Trophoblast cell (in vitro differentiated cells and primary cell): Measurements from ENCODE around the gene KRTAP10-9.

Source experiments
- DNase-seq, 2 donors: peaks; one replicate each; pipeline ENCODE4 v3.0.0-alpha.2; 2016
- H2AFZ ChIP-seq: 2 replicates; pipeline ENCODE4 v1.6.1; 2013; ENCODE audit warnings: low read length, moderate library complexity, mild to moderate bottlenecking; ENCODE audit not compliant: insufficient read depth, poor library complexity
- H2AK5ac ChIP-seq: 2 replicates; pipeline ENCODE4 v1.6.1; 2013; ENCODE audit warnings: mild to moderate bottlenecking, low read length
- H2BK120ac ChIP-seq: 2 replicates; pipeline ENCODE4 v1.6.1; 2013; ENCODE audit warnings: low read length, mild to moderate bottlenecking, moderate library complexity; ENCODE audit not compliant: insufficient read depth, poor library complexity
- H2BK12ac ChIP-seq: 2 replicates; pipeline ENCODE4 v1.6.1; 2013; ENCODE audit warnings: mild to moderate bottlenecking, low read length, moderate library complexity
- H2BK5ac ChIP-seq: 2 replicates; pipeline ENCODE4 v1.6.1; 2013; ENCODE audit warnings: low read length, low read depth, moderate library complexity, mild to moderate bottlenecking; ENCODE audit not compliant: poor library complexity
- H3K14ac ChIP-seq: 2 replicates; pipeline ENCODE4 v1.6.1; 2013; ENCODE audit warnings: mild to moderate bottlenecking, low read length
- H3K18ac ChIP-seq: 2 replicates; pipeline ENCODE4 v1.6.1; 2013; ENCODE audit warnings: mild to moderate bottlenecking, low read length
- H3K23ac ChIP-seq: 2 replicates; pipeline ENCODE4 v1.6.1; 2013; ENCODE audit warnings: low read length
- H3K27ac ChIP-seq: 2 replicates; pipeline ENCODE4 v1.5.1; 2013; ENCODE audit warnings: low read depth, mild to moderate bottlenecking, inconsistent platforms, low read length, moderate library complexity
- H3K27me3 ChIP-seq: 2 replicates; pipeline ENCODE4 v1.6.1; 2013; ENCODE audit warnings: inconsistent platforms, mild to moderate bottlenecking, low read length, moderate library complexity; ENCODE audit not compliant: insufficient read depth
- H3K36me3 ChIP-seq, 2 experiments: 1 replicate in 1 of 2; 2 replicates in 1 of 2; pipeline ENCODE4 v1.6.1; 2013; ENCODE audit warnings: low read length in 2 of 2, mild to moderate bottlenecking in 2 of 2, moderate library complexity in 1 of 2; ENCODE audit not compliant: insufficient read depth in 2 of 2, control insufficient read depth in 1 of 2
- H3K4ac ChIP-seq: 2 replicates; pipeline ENCODE4 v1.6.1; 2013; ENCODE audit warnings: low read depth, mild to moderate bottlenecking, low read length, moderate library complexity
- H3K4me1 ChIP-seq, 2 experiments: 1 replicate in 1 of 2; 2 replicates in 1 of 2; pipeline ENCODE4 v1.6.1; 2013; ENCODE audit warnings: low read length in 2 of 2, mild to moderate bottlenecking in 2 of 2, moderate library complexity in 1 of 2; ENCODE audit not compliant: insufficient read depth in 2 of 2, control insufficient read depth in 1 of 2
- H3K4me2 ChIP-seq: 2 replicates; pipeline ENCODE4 v1.6.1; 2013; ENCODE audit warnings: inconsistent platforms, mild to moderate bottlenecking, low read length, moderate library complexity
- H3K4me3 ChIP-seq: 2 replicates; pipeline ENCODE4 v1.5.1; 2013; ENCODE audit warnings: mild to moderate bottlenecking, low read depth, low read length, inconsistent platforms
- H3K79me1 ChIP-seq: one replicate; pipeline ENCODE4 v1.6.1; 2013; ENCODE audit warnings: low read length
- H3K79me2 ChIP-seq: 2 replicates; pipeline ENCODE4 v1.6.1; 2013; ENCODE audit warnings: low read length, mild to moderate bottlenecking; ENCODE audit not compliant: control insufficient read depth, insufficient read depth, poor library complexity
- H3K9ac ChIP-seq: 2 replicates; pipeline ENCODE4 v1.6.1; 2013; ENCODE audit warnings: mild to moderate bottlenecking, low read length
- H3K9me3 ChIP-seq: 2 replicates; pipeline ENCODE4 v1.6.1; 2013; ENCODE audit warnings: low read depth, mild to moderate bottlenecking, control low read depth, inconsistent platforms, low read length; ENCODE audit not compliant: insufficient read depth
- H4K12ac ChIP-seq: 2 replicates; pipeline ENCODE4 v1.6.1; 2013; ENCODE audit warnings: low read depth, mild to moderate bottlenecking, low read length, moderate library complexity
- H4K8ac ChIP-seq: 2 replicates; pipeline ENCODE4 v1.6.1; 2013; ENCODE audit warnings: low read depth, mild to moderate bottlenecking, low read length, moderate library complexity
- H4K91ac ChIP-seq: one replicate; pipeline ENCODE4 v1.6.1; 2013; ENCODE audit warnings: low read depth, mild to moderate bottlenecking, low read length, moderate library complexity
- WGBS: extraction: QIAGEN DNeasy Blood & Tissue Kit; methylation state at CpG from one replicate; pipeline ENCODE4 v1.1.7; 2013; ENCODE audit warnings: missing lambda C conversion rate; ENCODE audit not compliant: insufficient read length, insufficient coverage; ENCODE audit errors: extremely low coverage; 5-methylcytosine and 5-hydroxymethylcytosine counted together

Gene KRTAP10-9

DNA sequence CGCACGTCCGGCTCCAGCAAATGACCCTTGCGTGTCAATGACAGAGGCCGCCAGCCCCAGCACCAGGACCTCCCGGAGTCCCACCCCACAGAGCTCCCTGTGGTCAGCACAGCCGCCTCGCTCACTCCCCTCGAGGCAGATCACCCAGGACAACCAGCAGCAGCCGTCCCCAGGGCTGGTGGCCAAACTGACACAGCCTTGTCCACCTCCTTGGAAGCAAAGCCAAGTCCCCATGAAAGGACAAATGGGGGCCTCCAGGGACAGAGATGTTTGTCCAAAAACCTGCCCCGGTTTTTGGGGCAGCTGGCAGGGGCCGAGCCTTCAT lies 12.4 kb downstream of the KRTAP10-9 start:
- no CpG with 5 or more reads among the region's 12 CpGs for WGBS
- Histone ChIP-seq H2BK12ac (no peak overlapping the region), H2BK120ac (no peak overlapping the region), H3K23ac (no peak overlapping the region), H3K4me1 (no peaks in the 10 kb centered on the region), H2BK5ac (no peak overlapping the region), H3K4me3 (no peak overlapping the region), H3K27me3 (no peaks in the 10 kb centered on the region), H4K12ac (no peak overlapping the region), H3K9me3 (no peaks in the 10 kb centered on the region), H2AK5ac (no peak overlapping the region), H3K79me1 (no peaks in the 10 kb centered on the region), H3K36me3 (no peaks in the 10 kb centered on the region), H3K9ac (no peak overlapping the region), H4K91ac (no peak overlapping the region), H3K14ac (no peak overlapping the region), H2AFZ (no peak overlapping the region), H3K18ac (no peak overlapping the region), H3K4me2 (no peak overlapping the region), H4K8ac (no peak overlapping the region), H3K4ac (no peak overlapping the region), H3K27ac (no peak overlapping the region), H3K79me2 (no peaks in the 10 kb centered on the region)
- no peak for DNase-seq

DNA sequence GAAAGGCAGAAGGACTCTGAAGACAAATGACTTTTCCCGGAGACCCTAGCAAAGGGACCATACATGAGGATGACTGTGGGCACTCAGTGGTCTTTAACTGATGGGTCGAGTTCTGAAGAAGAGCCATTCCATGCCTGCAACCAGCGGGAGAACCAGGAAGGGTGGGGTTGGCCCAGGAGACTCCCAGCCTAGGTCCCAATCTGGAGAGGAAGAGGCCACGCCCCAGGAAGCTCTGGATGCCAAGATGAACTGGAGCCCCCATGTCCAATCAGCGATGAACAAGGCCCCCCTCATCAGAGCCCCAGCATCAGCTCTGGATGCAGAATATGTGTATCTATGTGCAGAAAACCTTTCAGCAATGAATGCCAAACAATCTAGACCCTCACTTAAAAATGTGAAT lies 13.9 kb downstream of the KRTAP10-9 start:
- Histone ChIP-seq H3K14ac (no peak overlapping the region), H2BK5ac (no peak overlapping the region), H4K91ac (no peak overlapping the region), H2AK5ac (no peak overlapping the region), H3K36me3 (no peaks in the 10 kb centered on the region), H2BK12ac (no peak overlapping the region), H3K4ac (no peak overlapping the region), H3K4me2 (no peak overlapping the region), H2AFZ (no peak overlapping the region), H3K4me1 (no peaks in the 10 kb centered on the region), H3K27ac (no peak overlapping the region), H3K79me2 (no peaks in the 10 kb centered on the region), H3K79me1 (no peaks in the 10 kb centered on the region), H3K27me3 (no peaks in the 10 kb centered on the region), H3K9ac (no peak overlapping the region), H3K4me3 (no peak overlapping the region), H3K23ac (no peak overlapping the region), H2BK120ac (no peak overlapping the region), H3K9me3 (no peaks in the 10 kb centered on the region), H4K12ac (no peak overlapping the region), H4K8ac (no peak overlapping the region), H3K18ac (no peak overlapping the region)
- no CpG with 5 or more reads among the region's 5 CpGs for WGBS
- DNase-seq: no peak

DNA sequence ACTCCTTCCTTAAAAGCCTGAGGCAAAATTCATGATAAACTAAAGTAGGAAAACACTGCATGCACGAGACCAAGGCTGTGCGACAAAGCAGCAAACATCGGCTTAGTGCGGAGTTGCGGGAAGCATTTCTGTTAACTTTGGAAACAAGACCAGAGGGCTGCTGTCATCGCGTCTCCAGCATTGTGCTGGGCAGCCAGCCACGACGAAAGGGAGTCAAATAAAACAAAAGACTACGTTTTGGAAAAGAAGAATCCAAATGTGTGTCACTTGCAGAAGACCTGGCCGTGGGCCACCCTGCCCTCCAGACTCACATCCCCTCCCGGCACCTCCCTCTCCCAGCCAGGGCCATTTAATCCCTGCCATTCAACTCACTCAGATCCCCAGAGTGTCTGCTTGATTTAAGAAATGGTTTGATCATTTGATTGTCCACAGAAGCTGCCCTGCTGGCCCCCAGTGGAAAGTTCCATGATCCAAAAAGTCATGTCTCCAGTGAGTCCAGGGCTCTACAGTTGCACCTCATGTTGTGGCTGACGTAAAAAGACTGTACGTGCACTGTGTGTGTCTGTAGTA lies 16.9 kb downstream of the KRTAP10-9 start:
- Histone ChIP-seq H3K27ac (no peak overlapping the region), H3K36me3 (no peaks in the 10 kb centered on the region), H3K4ac (no peak overlapping the region), H2BK120ac (no peak overlapping the region), H2AK5ac (no peak overlapping the region), H2AFZ (no peak overlapping the region), H3K79me2 (no peaks in the 10 kb centered on the region), H3K9me3 (no peaks in the 10 kb centered on the region), H3K4me3 (no peak overlapping the region), H3K9ac (no peak overlapping the region), H4K8ac (no peak overlapping the region), H2BK12ac (no peak overlapping the region), H2BK5ac (no peak overlapping the region), H3K27me3 (no peaks in the 10 kb centered on the region), H3K4me2 (no peak overlapping the region), H3K4me1 (no peaks in the 10 kb centered on the region), H4K12ac (no peak overlapping the region), H3K23ac (no peak overlapping the region), H3K18ac (no peak overlapping the region), H4K91ac (no peak overlapping the region), H3K79me1 (no peaks in the 10 kb centered on the region), H3K14ac (no peak overlapping the region)
- DNase-seq: no peak
- WGBS: no CpG with 5 or more reads among the region's 14 CpGs

DNA sequence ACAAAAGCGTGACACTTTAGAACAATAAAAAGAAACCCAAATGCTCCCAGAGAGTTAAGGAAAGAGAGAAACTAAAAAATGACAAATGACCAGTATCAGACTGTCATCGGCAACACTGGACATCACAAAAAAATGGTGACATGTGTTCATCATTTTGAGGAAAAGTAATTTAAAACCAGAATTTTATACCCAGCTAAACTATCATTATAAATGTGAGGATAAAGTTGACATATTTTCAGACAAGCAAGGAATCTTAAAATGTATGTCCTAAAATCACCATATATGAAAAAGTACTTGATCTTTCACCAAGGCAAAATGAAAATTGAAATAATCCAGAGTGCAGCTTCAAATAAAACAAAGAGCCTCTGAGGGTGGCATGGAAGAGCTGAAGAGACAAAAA lies 18.0 kb downstream of the KRTAP10-9 start:
- H3K9ac ChIP-seq: no peak overlapping the region
- no peaks in the 10 kb centered on the region for H3K27me3 ChIP-seq
- no peaks in the 10 kb centered on the region for H3K79me2 ChIP-seq
- no peak overlapping the region for H2BK120ac ChIP-seq
- no peak overlapping the region for H3K4me2 ChIP-seq
- no peak overlapping the region for H3K4ac ChIP-seq
- no peak overlapping the region for H4K91ac ChIP-seq
- H3K23ac ChIP-seq: no peak overlapping the region
- H2BK5ac ChIP-seq: no peak overlapping the region
- no peak overlapping the region for H3K4me3 ChIP-seq
- no peak overlapping the region for H3K27ac ChIP-seq
- H2AK5ac ChIP-seq: no peak overlapping the region
- H3K36me3 ChIP-seq: no peaks in the 10 kb centered on the region
- no peaks in the 10 kb centered on the region for H3K4me1 ChIP-seq
- WGBS: no CpG with 5 or more reads among the region's 2 CpGs
- no peak overlapping the region for H4K8ac ChIP-seq
- no peak overlapping the region for H3K14ac ChIP-seq
- DNase-seq: no peak
- H4K12ac ChIP-seq: no peak overlapping the region
- no peaks in the 10 kb centered on the region for H3K79me1 ChIP-seq
- no peak overlapping the region for H2AFZ ChIP-seq
- H2BK12ac ChIP-seq: no peak overlapping the region
- no peaks in the 10 kb centered on the region for H3K9me3 ChIP-seq
- no peak overlapping the region for H3K18ac ChIP-seq
